ENCODE data around the gene PIK3CB. TPM values are rescaled to one million over a fixed set of nuclear protein-coding genes. Genes with fewer than 3 reads are reported as not detected.
"Not testable (repeated sequence)": the region's sequence is repeated elsewhere in the genome, so short reads cannot be mapped to it uniquely, and the experiment has no call there.

Gene PIK3CB
- total and polyA plus RNA-seq, 4 donors, result 4.7 to 15.9 (median 11.1) TPM

DNA sequence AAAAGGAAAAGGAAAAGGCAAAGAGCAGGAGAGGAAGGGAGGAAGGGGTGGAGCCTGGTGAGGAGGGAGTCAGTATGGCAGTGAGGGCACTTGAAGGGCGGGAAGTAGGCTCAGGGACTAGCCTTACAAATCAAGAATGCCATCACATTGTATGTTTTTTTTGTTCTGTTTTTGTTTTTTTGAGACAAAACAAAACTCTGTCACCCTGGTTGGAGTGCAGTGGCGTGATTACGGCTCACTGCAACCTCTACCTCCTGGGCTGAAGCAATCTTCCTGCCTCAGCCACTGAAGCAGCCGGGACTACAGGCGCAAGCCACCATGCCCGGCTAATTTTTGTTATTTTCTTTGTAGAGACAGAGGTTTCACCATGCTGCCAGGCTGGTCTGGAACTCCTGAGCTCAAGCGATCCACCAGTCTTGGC lies 10.5 kb upstream of the PIK3CB start:
- Histone ChIP-seq H3K27ac (ENCODE audit: low read depth in 1 of 2, low read length in 2 of 2) (no peak overlapping the region), H3K4me3 (ENCODE audit: low read depth in 1 of 3, low read length in 3 of 3) (no peak overlapping the region)

DNA sequence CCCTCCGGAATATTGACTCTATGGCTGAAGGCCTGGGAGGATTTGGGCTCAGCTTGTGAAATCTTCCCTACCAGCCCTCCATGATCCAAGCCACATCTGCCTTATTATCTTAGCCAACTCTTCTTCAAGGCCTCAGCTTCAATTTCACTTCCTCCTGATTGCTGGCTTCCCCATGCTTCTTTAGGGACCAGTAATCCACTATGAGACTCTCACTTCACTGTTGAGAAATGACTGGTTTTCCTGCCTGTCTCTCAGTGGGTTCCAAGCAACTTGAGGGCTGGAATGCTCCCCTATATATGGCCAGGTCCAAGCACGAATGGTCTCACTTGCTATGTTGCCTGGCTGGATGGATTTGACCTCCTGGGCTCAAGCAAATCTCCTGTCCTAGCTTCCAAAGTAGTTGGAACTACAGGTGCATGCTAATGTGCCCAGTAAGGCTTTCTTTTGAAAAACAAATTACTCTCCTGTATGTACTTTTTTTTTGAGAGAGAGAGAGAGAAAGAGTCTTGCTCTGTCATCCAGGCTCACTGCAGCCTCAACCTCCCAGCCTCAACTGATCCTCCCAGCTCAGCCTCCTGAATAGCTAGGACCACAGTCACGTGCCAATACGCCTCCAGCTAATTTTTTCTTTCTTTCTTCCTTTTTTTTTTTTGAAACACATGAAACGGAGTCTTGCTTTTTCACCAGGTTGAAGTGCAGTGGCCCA lies 7.9 kb upstream of the PIK3CB start:
- WGBS, result 84% methylated on average over 5 of the region's 5 CpGs
- Histone ChIP-seq H3K9me3 (ENCODE audit: control insufficient read depth in 4 of 4, low read length in 3 of 4) (no peaks in the 10 kb centered on the region), H3K27ac (ENCODE audit: low read depth in 1 of 2, low read length in 2 of 2) (no peak overlapping the region), H3K4me3 (ENCODE audit: low read depth in 1 of 3, low read length in 3 of 3) (no peak overlapping the region), H3K27me3 (ENCODE audit: control insufficient read depth in 4 of 4, insufficient read depth in 4 of 4, low read length in 3 of 4) (no peaks in the 10 kb centered on the region), H3K36me3 (ENCODE audit: control insufficient read depth in 4 of 4, insufficient read depth in 3 of 4, low read depth in 1 of 4, low read length in 3 of 4) (no peaks in the 10 kb centered on the region), H3K9ac (ENCODE audit: low read depth in 1 of 2, low read length in 2 of 2) (no peak overlapping the region), H3K4me1 (ENCODE audit: control insufficient read depth in 4 of 4, insufficient read depth in 4 of 4, low read length in 3 of 4) (no peaks in the 10 kb centered on the region)
- TF ChIP-seq, protein P1, sequence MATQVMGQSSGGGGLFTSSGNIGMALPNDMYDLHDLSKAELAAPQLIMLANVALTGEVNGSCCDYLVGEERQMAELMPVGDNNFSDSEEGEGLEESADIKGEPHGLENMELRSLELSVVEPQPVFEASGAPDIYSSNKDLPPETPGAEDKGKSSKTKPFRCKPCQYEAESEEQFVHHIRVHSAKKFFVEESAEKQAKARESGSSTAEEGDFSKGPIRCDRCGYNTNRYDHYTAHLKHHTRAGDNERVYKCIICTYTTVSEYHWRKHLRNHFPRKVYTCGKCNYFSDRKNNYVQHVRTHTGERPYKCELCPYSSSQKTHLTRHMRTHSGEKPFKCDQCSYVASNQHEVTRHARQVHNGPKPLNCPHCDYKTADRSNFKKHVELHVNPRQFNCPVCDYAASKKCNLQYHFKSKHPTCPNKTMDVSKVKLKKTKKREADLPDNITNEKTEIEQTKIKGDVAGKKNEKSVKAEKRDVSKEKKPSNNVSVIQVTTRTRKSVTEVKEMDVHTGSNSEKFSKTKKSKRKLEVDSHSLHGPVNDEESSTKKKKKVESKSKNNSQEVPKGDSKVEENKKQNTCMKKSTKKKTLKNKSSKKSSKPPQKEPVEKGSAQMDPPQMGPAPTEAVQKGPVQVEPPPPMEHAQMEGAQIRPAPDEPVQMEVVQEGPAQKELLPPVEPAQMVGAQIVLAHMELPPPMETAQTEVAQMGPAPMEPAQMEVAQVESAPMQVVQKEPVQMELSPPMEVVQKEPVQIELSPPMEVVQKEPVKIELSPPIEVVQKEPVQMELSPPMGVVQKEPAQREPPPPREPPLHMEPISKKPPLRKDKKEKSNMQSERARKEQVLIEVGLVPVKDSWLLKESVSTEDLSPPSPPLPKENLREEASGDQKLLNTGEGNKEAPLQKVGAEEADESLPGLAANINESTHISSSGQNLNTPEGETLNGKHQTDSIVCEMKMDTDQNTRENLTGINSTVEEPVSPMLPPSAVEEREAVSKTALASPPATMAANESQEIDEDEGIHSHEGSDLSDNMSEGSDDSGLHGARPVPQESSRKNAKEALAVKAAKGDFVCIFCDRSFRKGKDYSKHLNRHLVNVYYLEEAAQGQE (IDR thresholded peaks at IDR 0.05), result no peak
- no peak for TF ChIP-seq JUND (IDR thresholded peaks at IDR 0.05)
- TF ChIP-seq FOXA2 (IDR thresholded peaks at IDR 0.05), result no peak
- TF ChIP-seq, protein P2, sequence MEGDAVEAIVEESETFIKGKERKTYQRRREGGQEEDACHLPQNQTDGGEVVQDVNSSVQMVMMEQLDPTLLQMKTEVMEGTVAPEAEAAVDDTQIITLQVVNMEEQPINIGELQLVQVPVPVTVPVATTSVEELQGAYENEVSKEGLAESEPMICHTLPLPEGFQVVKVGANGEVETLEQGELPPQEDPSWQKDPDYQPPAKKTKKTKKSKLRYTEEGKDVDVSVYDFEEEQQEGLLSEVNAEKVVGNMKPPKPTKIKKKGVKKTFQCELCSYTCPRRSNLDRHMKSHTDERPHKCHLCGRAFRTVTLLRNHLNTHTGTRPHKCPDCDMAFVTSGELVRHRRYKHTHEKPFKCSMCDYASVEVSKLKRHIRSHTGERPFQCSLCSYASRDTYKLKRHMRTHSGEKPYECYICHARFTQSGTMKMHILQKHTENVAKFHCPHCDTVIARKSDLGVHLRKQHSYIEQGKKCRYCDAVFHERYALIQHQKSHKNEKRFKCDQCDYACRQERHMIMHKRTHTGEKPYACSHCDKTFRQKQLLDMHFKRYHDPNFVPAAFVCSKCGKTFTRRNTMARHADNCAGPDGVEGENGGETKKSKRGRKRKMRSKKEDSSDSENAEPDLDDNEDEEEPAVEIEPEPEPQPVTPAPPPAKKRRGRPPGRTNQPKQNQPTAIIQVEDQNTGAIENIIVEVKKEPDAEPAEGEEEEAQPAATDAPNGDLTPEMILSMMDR (IDR thresholded peaks at IDR 0.05; ENCODE audit: low read depth, low read length, missing input control), result no peak
- TF ChIP-seq EGR1 (IDR thresholded peaks at IDR 0.05; ENCODE audit: low read depth in 2 of 2), result no peak
- TF ChIP-seq TAF1 (conservative IDR thresholded peaks at IDR 0.05), result no peak
- TF ChIP-seq, protein P3, sequence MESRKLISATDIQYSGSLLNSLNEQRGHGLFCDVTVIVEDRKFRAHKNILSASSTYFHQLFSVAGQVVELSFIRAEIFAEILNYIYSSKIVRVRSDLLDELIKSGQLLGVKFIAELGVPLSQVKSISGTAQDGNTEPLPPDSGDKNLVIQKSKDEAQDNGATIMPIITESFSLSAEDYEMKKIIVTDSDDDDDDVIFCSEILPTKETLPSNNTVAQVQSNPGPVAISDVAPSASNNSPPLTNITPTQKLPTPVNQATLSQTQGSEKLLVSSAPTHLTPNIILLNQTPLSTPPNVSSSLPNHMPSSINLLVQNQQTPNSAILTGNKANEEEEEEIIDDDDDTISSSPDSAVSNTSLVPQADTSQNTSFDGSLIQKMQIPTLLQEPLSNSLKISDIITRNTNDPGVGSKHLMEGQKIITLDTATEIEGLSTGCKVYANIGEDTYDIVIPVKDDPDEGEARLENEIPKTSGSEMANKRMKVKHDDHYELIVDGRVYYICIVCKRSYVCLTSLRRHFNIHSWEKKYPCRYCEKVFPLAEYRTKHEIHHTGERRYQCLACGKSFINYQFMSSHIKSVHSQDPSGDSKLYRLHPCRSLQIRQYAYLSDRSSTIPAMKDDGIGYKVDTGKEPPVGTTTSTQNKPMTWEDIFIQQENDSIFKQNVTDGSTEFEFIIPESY (IDR thresholded peaks at IDR 0.05), result no peak
- TF ChIP-seq RAD21 (IDR thresholded peaks at IDR 0.05), result no peak
- no peak for TF ChIP-seq YY1 (IDR thresholded peaks at IDR 0.05)
- TF ChIP-seq, protein P4, sequence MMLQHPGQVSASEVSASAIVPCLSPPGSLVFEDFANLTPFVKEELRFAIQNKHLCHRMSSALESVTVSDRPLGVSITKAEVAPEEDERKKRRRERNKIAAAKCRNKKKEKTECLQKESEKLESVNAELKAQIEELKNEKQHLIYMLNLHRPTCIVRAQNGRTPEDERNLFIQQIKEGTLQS (IDR thresholded peaks at IDR 0.05), result no peak
- TF ChIP-seq FOXA1 (IDR thresholded peaks at IDR 0.05), result no peak
- no peak for TF ChIP-seq NR2F2 (IDR thresholded peaks at IDR 0.05)
- no peak for TF ChIP-seq RXRA (IDR thresholded peaks at IDR 0.05)
- TF ChIP-seq HNF4A (conservative IDR thresholded peaks at IDR 0.05), result no peak
- TF ChIP-seq, protein P5, sequence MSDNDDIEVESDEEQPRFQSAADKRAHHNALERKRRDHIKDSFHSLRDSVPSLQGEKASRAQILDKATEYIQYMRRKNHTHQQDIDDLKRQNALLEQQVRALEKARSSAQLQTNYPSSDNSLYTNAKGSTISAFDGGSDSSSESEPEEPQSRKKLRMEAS (IDR thresholded peaks at IDR 0.05), result no peak
- TF ChIP-seq GABPA (IDR thresholded peaks at IDR 0.05 in 1 of 2, conservative IDR thresholded peaks at IDR 0.05 in 1 of 2), result no peak
- no peak for TF ChIP-seq HNF4G (IDR thresholded peaks at IDR 0.05)
- no peak for TF ChIP-seq SP1 (IDR thresholded peaks at IDR 0.05)
- DNase-seq (ENCODE audit: low spot score), result no peak

More for the DNA sequence above, 10.5 kb upstream of the PIK3CB start:
- no peaks in the 10 kb centered on the region for H3K4me1 ChIP-seq (ENCODE audit: control insufficient read depth in 4 of 4, insufficient read depth in 4 of 4, low read length in 3 of 4)
- no peak overlapping the region for H3K9ac ChIP-seq (ENCODE audit: low read depth in 1 of 2, low read length in 2 of 2)
- 81% methylated on average over 7 of the region's 7 CpGs for WGBS
- TF ChIP-seq TAF1 (conservative IDR thresholded peaks at IDR 0.05), result no peak
- TF ChIP-seq, protein P2 (IDR thresholded peaks at IDR 0.05; ENCODE audit: low read depth, low read length, missing input control), result no peak
- no peak for TF ChIP-seq FOXA2 (IDR thresholded peaks at IDR 0.05)
- TF ChIP-seq YY1 (IDR thresholded peaks at IDR 0.05), result no peak
- TF ChIP-seq JUND (IDR thresholded peaks at IDR 0.05), result no peak
- TF ChIP-seq RXRA (IDR thresholded peaks at IDR 0.05), result no peak
- no peak for TF ChIP-seq HNF4G (IDR thresholded peaks at IDR 0.05)
- TF ChIP-seq GABPA (IDR thresholded peaks at IDR 0.05 in 1 of 2, conservative IDR thresholded peaks at IDR 0.05 in 1 of 2), result no peak
- no peaks in the 10 kb centered on the region for H3K36me3 ChIP-seq (ENCODE audit: control insufficient read depth in 4 of 4, insufficient read depth in 3 of 4, low read depth in 1 of 4, low read length in 3 of 4)
- H3K9me3 ChIP-seq (ENCODE audit: control insufficient read depth in 4 of 4, low read length in 3 of 4), result no peaks in the 10 kb centered on the region
- DNase-seq (ENCODE audit: low spot score), result no peak
- H3K27me3 ChIP-seq (ENCODE audit: control insufficient read depth in 4 of 4, insufficient read depth in 4 of 4, low read length in 3 of 4), result no peaks in the 10 kb centered on the region

DNA sequence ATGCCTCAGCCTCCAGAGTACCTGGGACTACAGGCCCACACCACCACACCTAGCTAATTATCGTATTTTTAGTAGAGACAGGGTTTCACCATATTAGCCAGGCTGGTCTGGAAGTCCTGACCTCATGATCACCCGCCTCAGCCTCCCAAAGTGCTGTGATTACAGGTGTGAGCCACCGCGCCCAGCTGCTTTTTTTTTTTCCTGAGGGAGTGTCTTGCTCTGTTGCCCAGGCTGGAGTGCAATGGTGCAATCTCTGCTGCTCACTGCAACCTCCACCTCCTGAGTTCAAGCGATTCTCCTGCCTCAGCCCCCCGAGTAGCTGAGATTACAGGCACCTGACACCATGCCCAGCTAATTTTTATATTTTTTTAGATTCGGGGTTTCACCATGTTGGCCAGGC lies 3.7 kb upstream of the PIK3CB start:
- H3K36me3 ChIP-seq (ENCODE audit: control insufficient read depth in 4 of 4, insufficient read depth in 3 of 4, low read depth in 1 of 4, low read length in 3 of 4), result not testable (repeated sequence)
- WGBS, result 95% methylated on average over 7 of the region's 7 CpGs

More for the DNA sequence above, 3.7 kb upstream of the PIK3CB start:
- not testable (repeated sequence) for H3K9me3 ChIP-seq (ENCODE audit: control insufficient read depth in 4 of 4, low read length in 3 of 4); H3K9ac ChIP-seq (ENCODE audit: low read depth in 1 of 2, low read length in 2 of 2); H3K27me3 ChIP-seq (ENCODE audit: control insufficient read depth in 4 of 4, insufficient read depth in 4 of 4, low read length in 3 of 4); H3K4me3 ChIP-seq (ENCODE audit: low read depth in 1 of 3, low read length in 3 of 3); H3K27ac ChIP-seq (ENCODE audit: low read depth in 1 of 2, low read length in 2 of 2); DNase-seq (ENCODE audit: low spot score)
- peaks cover 0 to 13% (median 6%) of the 10 kb centered on the region in 4 donors for H3K4me1 ChIP-seq (ENCODE audit: control insufficient read depth in 4 of 4, insufficient read depth in 4 of 4, low read length in 3 of 4)

All from liver (tissue), 9 donors.